Neural progenitor cell (in vitro differentiated cells): Measurements from ENCODE around the gene TAP1.

ENCODE experiments used
- EZH2 ChIP-seq: fragments of 200-600 bp; sonication (generic); IDR thresholded peaks from 2 replicates; pipeline ENCODE4 v1.6.1; 2017; ENCODE audit warnings: antibody characterized with exemption, mild to moderate bottlenecking, moderate library complexity
- TF ChIP-seq, protein P1 (sequence below): fragments of 200-600 bp; sonication (generic); IDR thresholded peaks from 2 replicates; pipeline ENCODE4 v1.5.1; 2017; ENCODE audit warnings: antibody characterized with exemption, mild to moderate bottlenecking

DNA sequence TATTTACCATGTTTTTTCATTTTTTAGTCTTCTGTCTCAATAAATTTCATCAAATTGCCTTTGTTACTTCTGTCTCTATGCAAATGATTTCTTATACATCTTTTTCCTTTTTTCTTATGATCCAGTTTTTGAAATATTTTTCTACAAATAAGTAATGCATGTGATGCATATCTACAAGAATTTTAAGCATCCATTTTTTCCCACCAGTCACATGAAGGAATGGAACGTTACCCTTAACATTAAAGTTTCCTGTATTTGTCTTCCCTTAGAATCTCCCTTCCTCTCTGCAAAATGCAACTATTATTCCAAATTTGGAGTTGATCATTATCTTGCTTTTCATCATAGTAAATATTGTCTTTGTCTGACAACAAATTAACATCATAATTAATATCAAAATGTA lies 36.0 kb upstream of the TAP1 start:
- TF ChIP-seq, protein P1, sequence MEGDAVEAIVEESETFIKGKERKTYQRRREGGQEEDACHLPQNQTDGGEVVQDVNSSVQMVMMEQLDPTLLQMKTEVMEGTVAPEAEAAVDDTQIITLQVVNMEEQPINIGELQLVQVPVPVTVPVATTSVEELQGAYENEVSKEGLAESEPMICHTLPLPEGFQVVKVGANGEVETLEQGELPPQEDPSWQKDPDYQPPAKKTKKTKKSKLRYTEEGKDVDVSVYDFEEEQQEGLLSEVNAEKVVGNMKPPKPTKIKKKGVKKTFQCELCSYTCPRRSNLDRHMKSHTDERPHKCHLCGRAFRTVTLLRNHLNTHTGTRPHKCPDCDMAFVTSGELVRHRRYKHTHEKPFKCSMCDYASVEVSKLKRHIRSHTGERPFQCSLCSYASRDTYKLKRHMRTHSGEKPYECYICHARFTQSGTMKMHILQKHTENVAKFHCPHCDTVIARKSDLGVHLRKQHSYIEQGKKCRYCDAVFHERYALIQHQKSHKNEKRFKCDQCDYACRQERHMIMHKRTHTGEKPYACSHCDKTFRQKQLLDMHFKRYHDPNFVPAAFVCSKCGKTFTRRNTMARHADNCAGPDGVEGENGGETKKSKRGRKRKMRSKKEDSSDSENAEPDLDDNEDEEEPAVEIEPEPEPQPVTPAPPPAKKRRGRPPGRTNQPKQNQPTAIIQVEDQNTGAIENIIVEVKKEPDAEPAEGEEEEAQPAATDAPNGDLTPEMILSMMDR, result no peak
- no peak for TF ChIP-seq EZH2
